ENCODE data around the gene PRADC1.
"Not testable (repeated sequence)": the region's sequence is repeated elsewhere in the genome, so short reads cannot be mapped to it uniquely, and the experiment has no call there.

Gene PRADC1

GRCh38 chr2:73262691-73263429, 29.8 kb upstream of the PRADC1 start:
- not testable (repeated sequence) for H3K27me3 Mint-ChIP-seq, H3K27ac Mint-ChIP-seq, H3K4me3 Mint-ChIP-seq, DNase-seq, H3K9me3 Mint-ChIP-seq
- Mint-ChIP-seq H3K36me3 (ENCODE audit: low read depth) (peaks cover 67% of the 10 kb centered on the region), H3K4me1 (ENCODE audit: low read depth) (peaks cover 13% of the 10 kb centered on the region)

- Mint-ChIP-seq H3K9me3 (no peaks in the 10 kb centered on the region), H3K4me3 (no peak overlapping the region), H3K27me3 (no peaks in the 10 kb centered on the region), H3K36me3 (ENCODE audit: low read depth) (peaks cover 64% of the 10 kb centered on the region), H3K4me1 (ENCODE audit: low read depth) (peaks cover 10% of the 10 kb centered on the region), H3K27ac (peak overlapping the region; percentile 61)
- DNase-seq, result no peak
Measured at GRCh38 chr2:73262108-73262651, 29.1 kb upstream of the PRADC1 start.

- H3K27me3 Mint-ChIP-seq, result no peaks in the 10 kb centered on the region
- peak overlapping the region; percentile 47 for H3K27ac Mint-ChIP-seq
- H3K4me1 Mint-ChIP-seq (ENCODE audit: low read depth), result peaks cover 5% of the 10 kb centered on the region
- no peaks in the 10 kb centered on the region for H3K9me3 Mint-ChIP-seq
- peaks cover 60% of the 10 kb centered on the region for H3K36me3 Mint-ChIP-seq (ENCODE audit: low read depth)
- no peak for DNase-seq
- no peak overlapping the region for H3K4me3 Mint-ChIP-seq
Measured at GRCh38 chr2:73260338-73260984, 27.4 kb upstream of the PRADC1 start.

GRCh38 chr2:73259704-73260337, 26.8 kb upstream of the PRADC1 start:
- peaks cover 67% of the 10 kb centered on the region for H3K36me3 Mint-ChIP-seq (ENCODE audit: low read depth)
- H3K4me3 Mint-ChIP-seq, result no peak overlapping the region
- no peaks in the 10 kb centered on the region for H3K27me3 Mint-ChIP-seq
- H3K4me1 Mint-ChIP-seq (ENCODE audit: low read depth), result peaks cover 5% of the 10 kb centered on the region
- H3K9me3 Mint-ChIP-seq, result no peaks in the 10 kb centered on the region
- DNase-seq, result no peak
- peak overlapping the region; percentile 48 for H3K27ac Mint-ChIP-seq

GRCh38 chr2:73259276-73259675, 26.2 kb upstream of the PRADC1 start:
- H3K4me3 Mint-ChIP-seq, result no peak overlapping the region

GRCh38 chr2:73258913-73259215, 25.8 kb upstream of the PRADC1 start:
- Mint-ChIP-seq H3K4me1 (ENCODE audit: low read depth) (peaks cover 5% of the 10 kb centered on the region), H3K36me3 (ENCODE audit: low read depth) (peaks cover 68% of the 10 kb centered on the region), H3K27me3 (no peaks in the 10 kb centered on the region), H3K4me3 (no peak overlapping the region), H3K9me3 (no peaks in the 10 kb centered on the region), H3K27ac (peak overlapping the region; percentile 33)
- DNase-seq, result no peak

More at GRCh38 chr2:73259276-73259675, 26.2 kb upstream of the PRADC1 start:
- Mint-ChIP-seq H3K9me3 (no peaks in the 10 kb centered on the region), H3K4me1 (ENCODE audit: low read depth) (peaks cover 5% of the 10 kb centered on the region), H3K36me3 (ENCODE audit: low read depth) (peaks cover 68% of the 10 kb centered on the region), H3K27me3 (no peaks in the 10 kb centered on the region), H3K27ac (peak overlapping the region; percentile 48)
- DNase-seq, result no peak

- Mint-ChIP-seq H3K4me3 (no peak overlapping the region), H3K27me3 (no peaks in the 10 kb centered on the region), H3K4me1 (ENCODE audit: low read depth) (peaks cover 5% of the 10 kb centered on the region), H3K36me3 (ENCODE audit: low read depth) (peaks cover 69% of the 10 kb centered on the region), H3K9me3 (no peaks in the 10 kb centered on the region), H3K27ac (no peak overlapping the region)
- no peak for DNase-seq
Measured at GRCh38 chr2:73258186-73258912, 25.3 kb upstream of the PRADC1 start.

- no peaks in the 10 kb centered on the region for H3K9me3 Mint-ChIP-seq
- H3K27ac Mint-ChIP-seq, result no peak overlapping the region
- H3K36me3 Mint-ChIP-seq (ENCODE audit: low read depth), result peaks cover 70% of the 10 kb centered on the region
Measured at GRCh38 chr2:73257425-73258125, 24.5 kb upstream of the PRADC1 start.

GRCh38 chr2:73257021-73257420, 24.0 kb upstream of the PRADC1 start:
- no peaks in the 10 kb centered on the region for H3K9me3 Mint-ChIP-seq
- peak; percentile 28 for DNase-seq
- no peak overlapping the region for H3K4me3 Mint-ChIP-seq
- peak overlapping the region; percentile 58 for H3K27ac Mint-ChIP-seq
- H3K36me3 Mint-ChIP-seq (ENCODE audit: low read depth), result peaks cover 70% of the 10 kb centered on the region
- no peaks in the 10 kb centered on the region for H3K27me3 Mint-ChIP-seq
- H3K4me1 Mint-ChIP-seq (ENCODE audit: low read depth), result peaks cover 5% of the 10 kb centered on the region

More at GRCh38 chr2:73257425-73258125, 24.5 kb upstream of the PRADC1 start:
- no peaks in the 10 kb centered on the region for H3K27me3 Mint-ChIP-seq
- H3K4me3 Mint-ChIP-seq, result no peak overlapping the region
- DNase-seq, result peak; percentile 42
- H3K4me1 Mint-ChIP-seq (ENCODE audit: low read depth), result peaks cover 5% of the 10 kb centered on the region

GRCh38 chr2:73256618-73256922, 23.5 kb upstream of the PRADC1 start:
- H3K4me1 Mint-ChIP-seq (ENCODE audit: low read depth), result peaks cover 5% of the 10 kb centered on the region
- H3K9me3 Mint-ChIP-seq, result no peaks in the 10 kb centered on the region
- peak overlapping the region; percentile 58 for H3K27ac Mint-ChIP-seq
- no peak overlapping the region for H3K4me3 Mint-ChIP-seq
- H3K36me3 Mint-ChIP-seq (ENCODE audit: low read depth), result peaks cover 71% of the 10 kb centered on the region
- H3K27me3 Mint-ChIP-seq, result no peaks in the 10 kb centered on the region
- DNase-seq, result no peak

GRCh38 chr2:73255907-73256617, 23.0 kb upstream of the PRADC1 start:
- H3K27ac Mint-ChIP-seq, result no peak overlapping the region
- DNase-seq, result peak; percentile 32
- peaks cover 5% of the 10 kb centered on the region for H3K4me1 Mint-ChIP-seq (ENCODE audit: low read depth)
- no peaks in the 10 kb centered on the region for H3K9me3 Mint-ChIP-seq
- H3K4me3 Mint-ChIP-seq, result no peak overlapping the region
- H3K36me3 Mint-ChIP-seq (ENCODE audit: low read depth), result peaks cover 72% of the 10 kb centered on the region
- no peaks in the 10 kb centered on the region for H3K27me3 Mint-ChIP-seq

GRCh38 chr2:73255007-73255644, 22.1 kb upstream of the PRADC1 start:
- H3K27me3 Mint-ChIP-seq, result no peaks in the 10 kb centered on the region
- H3K27ac Mint-ChIP-seq, result peak overlapping the region; percentile 76
- no peak overlapping the region for H3K4me3 Mint-ChIP-seq
- H3K4me1 Mint-ChIP-seq (ENCODE audit: low read depth), result peaks cover 5% of the 10 kb centered on the region
- peaks cover 74% of the 10 kb centered on the region for H3K36me3 Mint-ChIP-seq (ENCODE audit: low read depth)
- no peaks in the 10 kb centered on the region for H3K9me3 Mint-ChIP-seq
- DNase-seq, result peak; percentile 36

- no peak overlapping the region for H3K4me3 Mint-ChIP-seq
- peaks cover 5% of the 10 kb centered on the region for H3K4me1 Mint-ChIP-seq (ENCODE audit: low read depth)
- peak overlapping the region; percentile 76 for H3K27ac Mint-ChIP-seq
- no peaks in the 10 kb centered on the region for H3K9me3 Mint-ChIP-seq
- H3K27me3 Mint-ChIP-seq, result no peaks in the 10 kb centered on the region
- DNase-seq, result no peak
- peaks cover 74% of the 10 kb centered on the region for H3K36me3 Mint-ChIP-seq (ENCODE audit: low read depth)
Measured at GRCh38 chr2:73254343-73255006, 21.4 kb upstream of the PRADC1 start.

All from activated T-cell treated with anti-CD3 and anti-CD28 coated beads, Interleukin-2, amount 50 U/mL, for 24 hours (primary cell).